NCI-H1092 treated with DMSO at 0.1 percent for 48 hours (cell line): ENCODE data around the gene NSUN3.
"Not testable (repeated sequence)": the region's sequence is repeated elsewhere in the genome, so short reads cannot be mapped to it uniquely, and the experiment has no call there.

ENCODE experiments used
- DNase-seq: peaks from one replicate; lab custom pipeline; 2025; lab: John Stamatoyannopoulos, UW

NSUN3 gene

DNA sequence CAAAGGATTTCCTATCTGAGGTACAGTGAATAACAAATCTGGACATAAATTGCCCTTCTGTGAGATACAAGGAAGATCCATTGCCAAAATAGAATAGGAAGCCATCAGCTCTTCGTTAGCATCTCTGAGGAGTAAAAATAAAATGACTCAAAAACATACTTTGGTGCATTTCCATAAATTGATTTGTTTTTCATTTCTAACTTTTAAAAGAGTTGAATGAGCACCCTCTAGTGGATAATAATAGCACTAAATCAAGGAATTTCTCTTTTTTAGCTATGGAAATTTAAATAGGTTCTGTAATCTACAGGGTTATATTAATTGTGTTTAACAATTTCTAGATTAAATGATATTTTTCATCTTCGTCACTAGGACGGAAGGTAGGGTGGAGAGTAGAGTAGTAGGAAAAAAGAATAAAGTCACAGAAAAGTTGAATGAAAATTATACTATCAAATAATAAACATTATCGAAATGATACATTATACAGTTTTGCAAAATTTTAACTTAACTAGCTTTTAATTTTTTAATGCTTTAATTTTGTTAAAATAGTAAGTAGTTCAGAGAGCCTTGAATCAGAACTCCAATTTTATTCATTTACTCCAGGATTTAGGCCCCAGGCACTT lies 6.4 kb downstream of the NSUN3 start:
- DNase-seq, result peak; percentile 10

DNA sequence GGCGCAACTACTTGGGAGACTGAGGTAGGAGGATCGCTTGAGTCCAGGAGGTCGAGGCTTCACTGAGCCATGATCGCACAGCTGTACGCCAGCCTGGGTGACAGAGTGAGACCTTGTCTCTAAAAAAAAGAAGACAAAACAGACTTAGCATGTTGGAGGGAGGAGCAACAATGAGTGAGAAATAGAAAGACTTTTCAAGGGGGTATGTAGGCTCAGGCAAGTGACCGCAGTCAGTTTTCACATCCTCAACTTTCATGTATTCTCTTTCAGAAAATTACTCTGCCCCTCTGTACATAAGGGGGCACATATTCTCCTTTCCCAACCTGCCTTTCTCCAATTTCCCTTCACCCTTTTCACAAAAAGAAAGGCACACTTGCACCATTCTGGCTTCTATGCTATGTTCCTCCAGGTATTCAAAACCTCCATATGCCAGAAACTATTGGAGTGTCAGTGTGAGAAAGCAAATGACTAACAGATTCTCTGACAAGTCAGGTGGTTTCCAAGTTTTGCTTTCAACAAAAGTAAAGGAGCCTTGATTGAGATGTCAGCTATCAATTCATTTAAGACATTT lies 7.6 kb downstream of the NSUN3 start:
- DNase-seq, result no peak

DNA sequence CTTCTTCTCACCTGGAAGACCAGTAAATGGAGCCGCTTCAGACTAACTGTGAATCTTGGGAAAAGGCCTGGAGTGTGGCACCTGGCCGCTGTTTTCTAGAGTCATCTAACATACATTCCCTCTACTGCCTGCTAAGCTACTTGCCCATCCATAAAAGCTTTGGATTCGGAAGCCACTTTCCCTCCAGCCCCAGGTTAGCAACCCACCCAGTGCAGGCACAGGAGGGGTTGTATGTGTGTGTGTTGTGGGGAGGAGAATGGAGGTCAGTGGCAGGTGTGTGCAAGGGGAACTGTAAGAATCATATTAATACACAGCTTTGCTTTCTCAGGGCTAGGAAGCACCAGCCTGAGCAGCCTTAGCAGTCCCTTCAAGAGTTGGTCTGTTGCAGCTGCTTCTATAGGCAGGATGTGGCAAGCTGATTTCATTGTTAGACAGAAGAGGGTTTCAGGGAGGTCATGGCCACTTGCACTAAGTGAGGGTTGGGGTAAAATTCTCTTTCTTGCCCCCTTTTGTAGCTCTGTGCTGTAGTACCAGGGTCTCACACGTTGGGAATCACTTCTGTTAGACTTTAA lies 8.9 kb downstream of the NSUN3 start:
- no peak for DNase-seq

DNA sequence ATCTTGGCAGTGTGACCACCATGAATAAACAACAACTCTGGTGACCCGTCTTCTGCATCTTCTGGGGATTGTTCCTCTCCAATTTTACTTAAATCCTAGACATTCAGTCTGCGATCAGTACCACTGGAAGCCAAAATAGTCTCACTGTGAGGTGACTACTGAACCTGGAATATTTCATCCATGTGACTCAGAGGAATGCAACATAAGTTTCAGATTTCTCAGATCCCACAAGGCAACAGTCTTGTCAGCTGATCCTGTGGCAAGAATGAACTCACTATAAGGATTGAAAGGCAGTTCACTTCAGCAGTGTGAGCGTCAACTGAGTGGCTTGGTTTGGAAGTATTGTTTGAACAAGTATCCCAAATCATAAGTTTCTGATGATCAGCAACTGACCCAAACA lies 13.2 kb downstream of the NSUN3 start:
- DNase-seq, result no peak

DNA sequence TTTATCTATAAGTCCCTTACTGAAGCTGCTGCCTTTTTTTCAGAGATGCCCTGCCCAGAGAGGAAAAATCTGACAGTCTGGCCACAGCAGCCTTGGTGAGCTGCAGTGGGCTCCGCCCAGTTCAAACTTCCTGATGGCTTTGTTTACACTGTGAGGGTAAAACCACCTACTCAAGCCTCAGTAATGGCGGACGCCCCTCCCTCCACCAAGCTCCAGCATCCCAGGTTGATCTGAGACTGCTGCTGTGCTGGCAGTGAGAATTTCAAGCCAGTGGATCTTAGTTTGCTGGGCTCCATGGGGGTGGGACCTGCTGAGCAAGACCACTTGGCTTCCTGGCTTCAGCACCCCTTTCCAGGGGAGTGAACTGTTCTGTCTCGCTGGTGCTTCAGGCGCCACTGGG lies 17.7 kb downstream of the NSUN3 start:
- not testable (repeated sequence) for DNase-seq

DNA sequence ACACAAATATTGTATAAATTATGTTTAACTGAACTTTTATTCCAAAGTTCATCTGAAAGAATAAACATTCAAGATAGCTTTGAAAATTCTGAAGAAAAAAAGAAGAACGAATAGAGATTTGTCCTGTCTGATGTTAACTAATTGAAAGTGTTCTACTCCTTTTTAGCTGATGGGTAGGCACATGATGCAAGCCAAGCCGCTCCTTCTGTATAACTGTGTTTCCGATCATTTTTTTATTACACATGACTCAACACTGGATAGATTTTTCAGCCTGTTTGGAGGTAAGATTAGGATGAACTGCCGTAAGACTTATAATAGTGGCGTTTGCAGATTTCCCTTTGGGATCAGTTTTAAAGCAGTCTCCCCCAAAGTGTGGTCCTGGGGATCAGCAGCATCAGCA lies 19.0 kb downstream of the NSUN3 start:
- DNase-seq, result no peak

DNA sequence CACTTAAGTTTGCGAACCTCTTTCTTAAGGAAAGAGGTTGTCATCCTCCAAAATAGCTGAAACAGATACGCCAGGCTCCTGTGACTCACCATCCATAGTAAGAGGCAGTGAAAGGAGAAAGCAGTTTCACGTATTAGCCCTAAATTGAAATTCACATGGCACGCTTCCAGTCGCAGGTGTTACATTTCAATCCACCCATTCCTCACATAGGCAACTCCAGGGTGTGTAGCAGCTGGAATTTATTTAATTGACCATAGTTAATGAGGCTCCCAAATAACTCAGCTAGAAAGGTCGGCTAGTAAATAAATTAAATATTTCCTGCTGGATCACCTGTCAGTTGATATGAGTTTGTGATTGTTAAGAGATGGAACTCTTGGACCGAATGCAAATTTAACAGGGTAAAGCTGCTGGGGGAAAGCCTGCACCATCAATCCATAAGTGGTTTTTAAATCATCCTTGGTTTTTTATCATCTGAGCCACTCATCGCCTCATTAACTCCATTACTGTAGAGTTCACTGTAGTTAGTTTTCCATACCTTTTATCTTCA lies 19.6 kb downstream of the NSUN3 start:
- peak; percentile 62 for DNase-seq

DNA sequence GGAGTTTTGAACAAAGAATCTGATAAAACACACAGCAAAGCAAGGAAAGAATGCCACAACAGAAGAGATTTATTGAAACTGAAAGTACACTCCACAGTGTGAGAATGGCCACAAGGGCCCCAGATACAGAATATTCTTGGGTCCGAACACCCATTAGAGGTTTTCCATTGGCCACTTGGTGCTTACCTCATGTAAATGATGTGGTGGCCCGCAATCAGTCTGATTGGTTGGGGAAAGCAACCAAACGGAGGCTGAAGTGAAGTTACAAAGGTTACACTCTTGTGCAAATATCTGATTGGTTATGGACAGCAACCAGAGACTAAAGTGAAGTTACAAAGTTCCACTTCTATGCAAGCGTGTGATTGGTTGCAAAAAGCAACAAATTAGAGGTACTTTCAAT lies 20.4 kb downstream of the NSUN3 start:
- no peak for DNase-seq

DNA sequence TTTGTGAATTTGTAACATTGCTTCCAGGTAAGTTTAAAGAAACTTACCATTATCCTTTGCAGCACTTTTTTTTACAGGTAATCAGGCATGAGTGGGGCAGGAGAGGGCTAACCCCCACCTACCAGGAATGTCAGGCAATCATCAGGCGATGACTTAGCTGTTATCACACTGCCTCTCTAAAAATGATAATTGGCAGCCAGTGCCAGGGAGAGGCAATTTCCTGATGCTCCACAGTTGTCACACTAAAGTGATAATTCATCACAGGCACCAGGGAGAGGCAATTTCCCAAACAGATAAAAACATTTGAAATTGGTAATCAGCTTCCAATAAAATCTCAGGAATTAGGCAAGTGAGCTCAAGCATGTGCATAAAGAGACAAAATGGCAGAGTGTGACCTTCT lies 26.3 kb downstream of the NSUN3 start:
- no peak for DNase-seq

DNA sequence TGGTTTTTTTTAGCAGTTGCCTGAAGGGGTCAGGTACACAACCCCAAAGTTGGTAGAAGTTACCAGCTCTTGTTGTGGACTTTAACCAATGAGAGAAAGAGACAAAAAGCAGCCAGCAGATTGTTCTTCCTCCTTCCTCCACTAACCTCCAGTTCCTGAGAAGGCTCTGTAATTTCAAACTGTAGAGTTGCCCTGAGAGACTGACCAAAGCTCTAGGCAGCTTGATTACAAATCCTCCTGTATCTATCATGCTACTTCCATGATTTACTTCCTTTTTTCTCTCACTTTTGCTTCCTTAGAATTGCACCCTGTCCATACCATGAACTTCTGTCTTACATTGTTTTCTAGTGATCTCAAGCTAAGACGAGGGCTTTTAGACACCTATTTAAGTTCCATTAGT lies 29.2 kb downstream of the NSUN3 start:
- DNase-seq, result no peak

DNA sequence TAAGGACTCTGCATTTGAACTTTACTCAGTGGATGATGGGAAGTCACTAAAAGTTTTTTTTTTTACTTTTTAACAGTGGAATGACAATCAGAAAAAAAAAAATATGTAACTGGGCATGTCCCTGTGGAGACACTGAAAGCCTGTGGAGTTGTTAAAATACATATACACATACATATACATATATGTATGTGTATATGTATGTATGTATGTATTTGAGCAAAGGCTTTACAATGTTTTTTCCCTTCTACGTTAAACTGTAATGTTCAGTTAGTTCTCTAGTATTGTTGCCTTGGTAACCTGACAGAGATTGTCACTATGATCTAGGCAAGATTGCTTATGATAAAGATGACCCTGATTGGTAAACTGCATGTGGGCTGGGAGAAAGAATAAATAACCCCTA lies 30.3 kb downstream of the NSUN3 start:
- no peak for DNase-seq

DNA sequence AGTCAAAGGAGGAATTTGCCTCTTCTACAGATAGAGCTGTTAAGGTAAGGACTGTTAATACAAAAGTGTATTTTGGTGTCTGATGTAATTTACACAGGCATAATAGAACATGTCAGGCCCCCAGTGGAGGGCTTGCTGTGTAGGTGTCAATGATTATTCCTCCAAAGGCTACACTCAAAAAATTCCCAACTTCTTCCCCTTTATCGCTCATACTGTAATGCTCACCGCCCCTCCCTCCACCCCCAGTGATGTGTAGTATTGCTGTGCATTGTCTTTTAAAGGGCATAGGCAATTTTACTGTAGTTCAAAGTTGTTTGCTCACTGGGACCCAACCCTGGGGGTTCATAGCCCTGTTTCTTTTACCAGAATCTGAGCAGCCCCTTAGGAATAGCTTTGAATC lies 32.2 kb downstream of the NSUN3 start:
- no peak for DNase-seq

DNA sequence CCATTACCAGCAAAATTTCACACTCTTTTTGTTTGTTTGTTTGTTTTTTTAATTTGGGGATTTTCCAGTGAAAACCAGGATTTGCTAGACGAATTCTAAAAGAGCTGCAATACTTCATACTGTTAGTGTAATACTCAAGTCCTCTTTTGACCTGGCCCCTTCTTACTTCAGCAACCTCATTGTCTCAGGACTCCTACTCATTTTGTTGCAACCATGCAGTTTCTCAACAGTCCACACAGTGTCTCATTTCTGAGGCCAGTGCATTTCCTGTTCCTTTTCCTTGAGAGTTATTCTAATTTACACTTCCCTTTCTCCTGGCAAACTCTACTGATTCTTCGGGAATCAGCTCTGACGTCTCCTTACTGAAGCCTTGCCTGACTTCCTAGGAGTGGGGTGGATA lies 35.6 kb downstream of the NSUN3 start:
- DNase-seq, result no peak

DNA sequence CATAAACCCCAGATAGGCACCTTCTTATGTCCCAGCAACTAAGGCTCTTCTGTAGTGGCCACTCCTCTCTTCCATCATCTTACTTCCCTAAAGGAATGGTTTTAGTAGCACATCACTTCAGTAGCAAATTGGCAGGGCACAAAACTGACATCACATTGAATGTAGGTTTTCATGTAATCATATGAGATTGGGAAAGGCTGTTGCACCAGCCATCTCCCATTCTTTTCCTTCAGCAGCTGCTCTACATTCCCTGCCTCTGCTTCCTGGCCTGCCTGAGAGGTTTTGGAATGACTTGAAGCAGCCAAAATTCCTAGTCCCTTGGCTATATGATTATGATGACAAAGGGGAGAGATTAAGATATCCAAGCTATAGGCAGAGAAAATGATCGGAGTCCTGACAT lies 36.5 kb downstream of the NSUN3 start:
- no peak for DNase-seq

DNA sequence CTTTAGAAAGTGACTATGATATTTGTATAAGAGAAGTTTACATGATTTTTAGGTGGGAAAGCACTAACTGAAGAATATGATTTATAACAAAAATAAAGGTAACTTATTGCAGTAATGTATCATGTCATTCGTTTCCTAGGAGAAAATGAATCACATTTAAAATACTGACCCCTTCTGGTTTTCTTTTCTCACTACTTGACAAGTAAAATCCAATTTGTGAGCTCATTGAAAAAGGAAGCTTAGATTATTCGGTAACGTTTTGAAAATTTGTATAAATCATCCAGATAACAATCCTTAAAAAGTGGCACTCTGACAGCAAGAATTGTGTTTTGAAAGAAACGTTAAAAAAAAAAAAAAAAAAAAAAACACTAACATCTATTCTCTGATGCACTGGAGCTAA lies 39.0 kb downstream of the NSUN3 start:
- no peak for DNase-seq

DNA sequence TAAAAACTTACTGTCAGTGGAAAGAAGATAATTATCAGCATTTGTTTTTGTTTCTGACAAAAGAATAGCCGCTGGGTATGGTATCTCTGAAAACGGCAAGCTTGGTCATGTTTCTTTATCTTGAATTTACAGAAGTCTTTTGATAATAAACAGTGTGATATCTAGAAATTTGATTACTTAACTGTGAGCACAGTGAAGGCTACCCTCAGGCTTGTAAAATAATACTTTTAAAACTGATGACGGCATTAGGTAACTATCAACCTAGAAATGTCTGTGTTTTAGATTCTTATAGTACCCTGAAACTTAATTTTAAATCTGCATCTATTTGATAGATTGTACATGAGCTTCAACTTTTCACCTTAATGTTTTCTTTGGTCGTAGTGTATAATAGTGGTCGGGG lies 43.4 kb downstream of the NSUN3 start:
- no peak for DNase-seq

DNA sequence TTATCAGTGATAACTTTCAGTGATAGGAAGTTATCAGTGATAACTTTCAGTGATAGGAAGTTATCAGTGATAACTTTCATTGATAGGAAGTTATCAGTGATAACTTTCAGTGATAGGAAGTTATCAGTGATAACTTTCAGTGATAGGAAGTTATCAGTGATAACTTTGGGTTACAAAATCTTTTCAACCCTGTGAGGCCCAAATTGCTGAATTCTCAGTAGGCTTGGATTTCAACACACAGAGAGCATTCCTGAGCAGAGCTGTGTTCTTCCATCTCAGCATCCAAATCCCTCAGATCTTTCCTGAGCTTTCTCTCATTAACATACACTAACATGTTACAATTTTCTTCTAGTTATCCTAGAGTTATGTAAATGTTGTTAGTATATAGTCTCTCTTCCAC lies 47.4 kb downstream of the NSUN3 start:
- not testable (repeated sequence) for DNase-seq

DNA sequence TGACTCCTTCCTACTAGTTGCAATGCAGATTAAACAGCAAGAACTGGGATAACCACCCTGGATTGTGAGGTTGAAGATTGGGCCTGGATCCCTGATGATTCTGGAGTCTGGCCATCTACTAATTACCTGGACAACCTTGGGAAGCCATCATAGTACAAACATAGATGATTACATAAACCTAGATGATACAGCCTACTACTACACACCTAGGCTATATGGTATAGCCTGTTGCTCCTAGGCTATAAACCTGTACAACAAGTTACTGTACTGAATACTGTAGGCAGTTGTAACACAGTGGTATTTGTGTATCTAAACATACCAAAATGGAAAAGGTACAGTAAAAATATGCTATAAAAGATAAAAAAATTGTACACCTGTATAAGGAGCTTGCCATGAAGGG lies 48.0 kb downstream of the NSUN3 start:
- DNase-seq, result no peak

DNA sequence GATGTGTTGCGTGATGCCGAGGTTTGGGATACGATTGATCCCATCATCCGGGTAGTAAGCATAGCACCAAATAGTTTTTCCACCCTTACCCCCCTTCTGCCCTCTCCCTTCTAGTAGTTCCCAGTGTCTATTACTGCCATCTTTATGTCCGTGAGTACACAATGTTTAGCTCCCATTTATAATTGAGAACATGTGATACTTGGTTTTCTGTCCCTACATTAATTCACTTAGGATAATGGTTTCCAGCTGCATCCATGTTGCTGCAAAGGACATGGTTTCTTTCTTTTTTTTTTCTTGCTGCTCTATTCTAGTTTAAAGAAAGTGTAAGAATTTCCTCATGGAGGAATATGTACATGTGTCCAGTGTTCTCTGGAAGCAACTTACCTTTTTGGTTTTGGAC lies 51.8 kb downstream of the NSUN3 start:
- DNase-seq, result no peak

DNA sequence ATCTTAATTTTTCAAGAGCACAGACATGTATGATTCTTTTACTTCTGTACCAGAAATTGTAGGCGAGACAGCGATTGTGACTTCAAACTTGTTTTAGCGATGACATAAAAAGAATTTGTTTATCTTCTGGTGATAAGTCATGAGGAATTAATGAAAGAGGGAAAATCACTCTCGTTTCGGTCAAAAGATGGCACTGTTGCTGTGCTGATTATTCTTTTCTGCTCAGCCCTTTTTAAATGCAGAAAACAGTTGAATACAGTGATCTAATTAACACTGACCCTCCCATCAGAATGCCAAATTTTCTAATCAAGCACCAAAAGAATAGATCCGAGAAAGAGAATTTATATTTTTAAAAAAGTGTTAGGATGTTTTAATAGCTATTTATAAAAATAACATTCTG lies 52.6 kb downstream of the NSUN3 start:
- peak; percentile 3 for DNase-seq

DNA sequence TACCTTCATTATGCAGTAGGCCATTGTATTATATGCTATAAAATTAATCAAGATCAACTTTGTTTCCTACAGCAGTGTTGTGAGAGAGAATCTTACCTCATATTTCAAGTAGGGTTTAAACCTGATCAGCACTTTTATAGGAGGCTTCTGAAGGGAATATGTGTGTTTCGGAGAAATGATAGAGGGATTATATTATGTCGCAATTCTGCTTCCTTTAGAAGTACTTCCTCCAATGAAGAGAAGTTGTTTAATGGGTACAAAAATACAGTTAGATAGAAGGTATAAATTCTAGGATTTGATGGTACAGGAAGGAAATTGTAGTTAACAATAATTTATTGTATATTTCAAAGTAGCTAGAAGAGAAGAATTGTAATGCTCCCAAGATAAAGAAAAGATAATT lies 54.9 kb downstream of the NSUN3 start:
- DNase-seq, result no peak

DNA sequence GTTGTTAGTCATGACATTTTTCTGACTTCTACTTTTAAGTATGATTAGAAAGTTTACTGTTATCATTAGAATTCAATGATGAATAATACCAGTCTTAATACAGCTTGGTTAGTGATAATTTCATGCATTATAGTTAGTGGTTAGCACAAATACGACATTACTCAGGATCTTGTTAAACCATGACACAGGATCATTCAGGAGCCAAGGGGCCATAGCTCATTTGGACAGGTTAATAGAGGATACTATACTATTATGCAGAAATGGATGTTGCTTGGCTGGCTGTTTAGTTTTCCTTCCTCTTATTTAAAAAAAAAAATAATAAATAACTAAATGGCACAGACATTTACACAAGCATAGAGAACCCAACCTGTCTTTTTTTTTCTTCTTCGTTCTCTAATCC lies 55.5 kb downstream of the NSUN3 start:
- no peak for DNase-seq

DNA sequence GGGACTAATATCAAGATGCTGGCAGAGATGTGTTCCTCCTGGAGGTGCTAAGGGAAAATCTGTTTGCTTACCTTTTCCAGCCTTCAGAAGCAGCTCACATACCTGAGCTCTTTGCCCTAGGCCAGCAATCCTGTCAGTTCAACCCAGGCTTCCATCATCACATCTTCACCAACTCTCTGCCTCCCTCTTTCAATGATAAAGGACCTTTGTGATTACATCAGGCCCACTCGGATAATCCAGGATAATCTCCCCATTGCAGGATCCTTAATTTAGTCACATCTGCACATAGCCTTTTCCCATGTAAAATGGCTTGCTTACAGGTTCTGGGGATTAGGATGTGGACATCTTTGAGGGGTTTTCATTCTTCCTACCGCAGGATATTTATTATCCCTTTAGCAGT lies 58.3 kb downstream of the NSUN3 start:
- DNase-seq, result no peak

DNA sequence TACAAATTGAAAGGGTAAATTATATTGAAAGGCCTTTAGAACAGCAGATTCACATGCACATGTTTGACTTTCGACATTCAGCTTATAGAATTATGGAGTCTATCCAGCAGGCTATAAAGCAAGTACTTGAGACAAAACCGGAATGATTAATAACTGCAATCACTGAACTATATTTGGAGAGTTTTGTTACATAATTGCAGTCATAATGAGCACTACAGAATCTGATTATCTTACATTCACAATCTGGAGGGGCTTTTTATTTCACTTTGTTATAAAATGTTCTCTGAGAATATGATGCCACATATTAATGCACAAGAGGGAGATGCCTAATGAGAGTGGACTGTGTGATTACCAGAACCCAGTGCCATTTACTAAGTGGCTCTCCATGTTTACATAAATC lies 64.3 kb downstream of the NSUN3 start:
- DNase-seq, result peak; percentile 68
